SK-N-SH (cell line): ENCODE measurements around the gene MEX3A. TPM values are rescaled to one million over a fixed set of nuclear protein-coding genes. Genes with fewer than 3 reads are reported as not detected.
A peak's percentile ranks its signal among the peaks of the same experiment; 100 is the strongest.

Source experiments
- CTCF ChIA-PET: fragments of 300-600, 350-600 bp; formaldehyde crosslinking; extraction: SDS; loops from one replicate; lab custom pipeline; 2021; lab: Yijun Ruan, JAX
- POLR2A ChIA-PET: fragments of 350-600 bp; sonication (Branson Sonifier 250); formaldehyde crosslinking; extraction: SDS; loops from one replicate; lab custom pipeline; 2020; ENCODE audit warnings: antibody characterized with exemption, inconsistent platforms; lab: Yijun Ruan, JAX
- DNase-seq: peaks from one replicate; pipeline ENCODE4 v3.0.0; 2012
- H2AFZ ChIP-seq: fragments of 200-600 bp; sonication (generic); 2 replicates; pipeline ENCODE4 v1.8.1; 2016; ENCODE audit warnings: antibody characterized with exemption, mild to moderate bottlenecking, low read depth
- H3F3A ChIP-seq: fragments of 200-600 bp; sonication (generic); replicated peaks from 2 replicates; pipeline ENCODE3; 2016; ENCODE audit warnings: antibody characterized with exemption, mild to moderate bottlenecking; ENCODE audit not compliant: insufficient read depth
- H3K27ac ChIP-seq, 2 experiments: fragments of 200-500 bp in 1 of 2; fragments of 200-600 bp in 1 of 2; sonication (Bioruptor generic) in 1 of 2; sonication (generic), shearing (Covaris generic) in 1 of 2; 2 replicates each; pipeline versions ENCODE4 v1.5.1 to v1.6.1; 2014 to 2016; ENCODE audit warnings: low read depth in 2 of 2, inconsistent platforms in 1 of 2, low read length in 1 of 2, mild to moderate bottlenecking in 1 of 2, mixed read lengths in 1 of 2
- H3K27me3 ChIP-seq: fragments of 200-600 bp; sonication (generic), shearing (Covaris generic); 2 replicates; pipeline ENCODE4 v1.6.1; 2016; ENCODE audit warnings: mixed run types; ENCODE audit not compliant: insufficient read depth
- H3K36me3 ChIP-seq, 2 experiments: fragments of 200-500 bp in 1 of 2; fragments of 200-600 bp in 1 of 2; sonication (Bioruptor generic) in 1 of 2; sonication (generic) in 1 of 2; replicated peaks in 1 of 2; 2 replicates each; pipeline versions ENCODE3 to v1.5.1; 2014 to 2016; ENCODE audit warnings: low read length in 1 of 2, mild to moderate bottlenecking in 1 of 2; ENCODE audit not compliant: insufficient read depth in 2 of 2, control insufficient read depth in 1 of 2
- H3K4me1 ChIP-seq, 2 experiments: fragments of 200-500 bp in 1 of 2; fragments of 200-600 bp in 1 of 2; sonication (Bioruptor generic) in 1 of 2; sonication (generic), shearing (Covaris generic) in 1 of 2; 2 replicates each; pipeline versions ENCODE4 v1.5.1 to v1.6.1; 2014 to 2016; ENCODE audit warnings: low read depth in 1 of 2, low read length in 1 of 2, mixed run types in 1 of 2; ENCODE audit not compliant: insufficient read depth in 2 of 2, control insufficient read depth in 1 of 2
- H3K4me2 ChIP-seq: fragments of 200-600 bp; sonication (generic), shearing (Covaris generic); 2 replicates; pipeline ENCODE4 v1.6.1; 2017; ENCODE audit warnings: mixed run types
- H3K4me3 ChIP-seq, 2 experiments: fragments of 200-500 bp in 1 of 2; fragments of 200-600 bp in 1 of 2; sonication (Bioruptor generic) in 1 of 2; sonication (generic), shearing (Covaris generic) in 1 of 2; 2 replicates each; pipeline versions ENCODE4 v1.5.1 to v1.8.1; 2014 to 2016; ENCODE audit warnings: low read depth in 2 of 2, inconsistent platforms in 1 of 2, low read length in 1 of 2, mild to moderate bottlenecking in 1 of 2, mixed read lengths in 1 of 2, moderate library complexity in 1 of 2
- H3K79me2 ChIP-seq: fragments of 200-600 bp; sonication (generic); 2 replicates; pipeline ENCODE4 v1.8.1; 2017; ENCODE audit warnings: mild to moderate bottlenecking; ENCODE audit not compliant: insufficient read depth
- H3K9ac ChIP-seq: fragments of 200-600 bp; sonication (generic); 2 replicates; pipeline ENCODE4 v1.6.1; 2017; ENCODE audit warnings: mixed run types
- H3K9me2 ChIP-seq: fragments of 200-600 bp; sonication (generic); 2 replicates; pipeline ENCODE4 v1.6.1; 2017; ENCODE audit warnings: mixed run types
- H3K9me3 ChIP-seq: fragments of 200-600 bp; sonication (generic); 2 replicates; pipeline ENCODE4 v1.6.1; 2017; ENCODE audit warnings: mixed run types, mild to moderate bottlenecking, moderate library complexity
- H4K20me1 ChIP-seq: fragments of 200-600 bp; sonication (generic); 2 replicates; pipeline ENCODE4 v1.6.1; 2017; ENCODE audit warnings: mild to moderate bottlenecking, mixed run types; ENCODE audit not compliant: insufficient read depth
- EZH2phosphoT487 ChIP-seq: fragments of 200-600 bp; sonication (generic); IDR thresholded peaks from 2 replicates; pipeline ENCODE4 v1.6.1; 2017; ENCODE audit warnings: low read depth, mixed run types, mild to moderate bottlenecking, antibody characterized with exemption, moderate library complexity, borderline replicate concordance
- FOXJ3 ChIP-seq: sonication (generic); formaldehyde crosslinking; IDR thresholded peaks from 2 replicates; pipeline ENCODE4 v1.5.1; 2020; ENCODE audit warnings: mild to moderate bottlenecking, missing genetic modification reagents
- RAD21 ChIP-seq: IDR thresholded peaks from 2 replicates; pipeline ENCODE4 v1.6.1; 2012; ENCODE audit warnings: mild to moderate bottlenecking, low read length
- RCOR1 ChIP-seq: fragments of 150-350 bp; IDR thresholded peaks from 2 replicates; pipeline ENCODE4 v1.6.1; 2017; ENCODE audit warnings: antibody characterized with exemption, low read length
- RFX5 ChIP-seq: IDR thresholded peaks from 2 replicates; pipeline ENCODE4 v1.6.1; 2012; ENCODE audit warnings: mild to moderate bottlenecking, improper control_type of control experiment, low read length
- TCF12 ChIP-seq: IDR thresholded peaks from 2 replicates; pipeline ENCODE4 v1.4.0; 2012
- WGBS: methylation state at CpG from one replicate; pipeline ENCODE4 v1.1.6; 2017; ENCODE audit warnings: low lambda C conversion rate; 5-methylcytosine and 5-hydroxymethylcytosine counted together
- polyA plus RNA-seq, 3 experiments: library from polyadenylated mRNA; depleted of rRNA; stranded (reverse); fragments of >200 nt; gene quantifications; 2 replicates each; pipeline ENCODE4 v1.2.3, GENCODE V29; 2012
- TF ChIP-seq, protein P1 (sequence below): IDR thresholded peaks from 2 replicates; pipeline ENCODE4 v1.4.0; 2012; ENCODE audit warnings: low read depth, borderline replicate concordance
- TF ChIP-seq, protein P2 (sequence below): fragments of 150-350 bp; IDR thresholded peaks from 2 replicates; pipeline ENCODE4 v1.6.1; 2016; ENCODE audit warnings: mild to moderate bottlenecking, low read depth, low read length
- TF ChIP-seq, protein P3 (sequence below): IDR thresholded peaks from 2 replicates; pipeline ENCODE4 v1.4.0; 2012; ENCODE audit warnings: low read depth

The MEX3A gene
- polyA plus RNA-seq, 1 of the 3 experiments (the other 2 are of a cell fraction) = 16.2 TPM

DNA sequence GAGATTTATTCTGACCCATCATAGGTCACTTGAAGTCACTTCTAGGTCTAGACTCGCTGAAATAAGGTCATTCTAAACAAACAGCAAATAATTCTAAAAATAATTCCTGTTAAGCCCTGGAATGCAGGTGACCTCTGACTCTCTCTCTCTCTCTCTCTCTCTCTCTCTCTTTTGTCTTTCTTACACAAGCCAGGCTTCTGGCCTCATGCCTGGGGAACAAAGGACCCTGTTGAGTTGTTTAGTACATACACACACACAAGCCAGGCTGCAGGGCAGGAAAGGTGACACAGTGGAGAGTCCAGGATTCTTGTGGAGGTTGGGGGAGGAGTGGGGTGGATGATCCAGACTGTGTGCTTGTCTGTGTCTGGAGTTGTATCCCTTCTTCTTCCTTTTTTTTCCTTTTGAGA is 4.0 kb upstream of the MEX3A start:
- no peak overlapping the region for H3K4me3 ChIP-seq
- WGBS = 65% methylated on average over 1 of the region's 1 CpG
- TF ChIP-seq, protein P1, sequence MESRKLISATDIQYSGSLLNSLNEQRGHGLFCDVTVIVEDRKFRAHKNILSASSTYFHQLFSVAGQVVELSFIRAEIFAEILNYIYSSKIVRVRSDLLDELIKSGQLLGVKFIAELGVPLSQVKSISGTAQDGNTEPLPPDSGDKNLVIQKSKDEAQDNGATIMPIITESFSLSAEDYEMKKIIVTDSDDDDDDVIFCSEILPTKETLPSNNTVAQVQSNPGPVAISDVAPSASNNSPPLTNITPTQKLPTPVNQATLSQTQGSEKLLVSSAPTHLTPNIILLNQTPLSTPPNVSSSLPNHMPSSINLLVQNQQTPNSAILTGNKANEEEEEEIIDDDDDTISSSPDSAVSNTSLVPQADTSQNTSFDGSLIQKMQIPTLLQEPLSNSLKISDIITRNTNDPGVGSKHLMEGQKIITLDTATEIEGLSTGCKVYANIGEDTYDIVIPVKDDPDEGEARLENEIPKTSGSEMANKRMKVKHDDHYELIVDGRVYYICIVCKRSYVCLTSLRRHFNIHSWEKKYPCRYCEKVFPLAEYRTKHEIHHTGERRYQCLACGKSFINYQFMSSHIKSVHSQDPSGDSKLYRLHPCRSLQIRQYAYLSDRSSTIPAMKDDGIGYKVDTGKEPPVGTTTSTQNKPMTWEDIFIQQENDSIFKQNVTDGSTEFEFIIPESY = no peak
- TF ChIP-seq RFX5 (no peak), EZH2phosphoT487 (no peak), TCF12 (no peak), FOXJ3 (CRISPR knock-in tag) (no peak), RAD21 (no peak)
- TF ChIP-seq, protein P2, sequence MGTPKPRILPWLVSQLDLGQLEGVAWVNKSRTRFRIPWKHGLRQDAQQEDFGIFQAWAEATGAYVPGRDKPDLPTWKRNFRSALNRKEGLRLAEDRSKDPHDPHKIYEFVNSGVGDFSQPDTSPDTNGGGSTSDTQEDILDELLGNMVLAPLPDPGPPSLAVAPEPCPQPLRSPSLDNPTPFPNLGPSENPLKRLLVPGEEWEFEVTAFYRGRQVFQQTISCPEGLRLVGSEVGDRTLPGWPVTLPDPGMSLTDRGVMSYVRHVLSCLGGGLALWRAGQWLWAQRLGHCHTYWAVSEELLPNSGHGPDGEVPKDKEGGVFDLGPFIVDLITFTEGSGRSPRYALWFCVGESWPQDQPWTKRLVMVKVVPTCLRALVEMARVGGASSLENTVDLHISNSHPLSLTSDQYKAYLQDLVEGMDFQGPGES = no peak
- POLR2A ChIA-PET = no interaction called here
- CTCF ChIA-PET = interaction anchor here (29.6 kb wide), 1 partner anchor 45 kb away, joined by 1559 read pairs; the partner anchor contains the start of gene LMNA
- H3K27ac ChIP-seq = no peak overlapping the region
- no peaks in the 10 kb centered on the region for H3K9me2 ChIP-seq
- DNase-seq = no peak
- peaks cover 6% of the 10 kb centered on the region; the same call in 1 of the 2 replicates for H4K20me1 ChIP-seq
- H3K9ac ChIP-seq = no peak overlapping the region
- peaks cover 65% of the 10 kb centered on the region for H3K79me2 ChIP-seq
- no peak overlapping the region for H3K4me2 ChIP-seq
- H3K9me3 ChIP-seq = no peaks in the 10 kb centered on the region
- H3K4me1 ChIP-seq = peaks cover 15 to 17% of the 10 kb centered on the region in 2 experiments; a peak in 3 of 4 replicates
- peaks cover 0 to 3% of the 10 kb centered on the region in 2 experiments for H3K36me3 ChIP-seq
- H3F3A ChIP-seq = peaks cover 15% of the 10 kb centered on the region
- no peaks in the 10 kb centered on the region for H3K27me3 ChIP-seq
- H2AFZ ChIP-seq = no peak overlapping the region

DNA sequence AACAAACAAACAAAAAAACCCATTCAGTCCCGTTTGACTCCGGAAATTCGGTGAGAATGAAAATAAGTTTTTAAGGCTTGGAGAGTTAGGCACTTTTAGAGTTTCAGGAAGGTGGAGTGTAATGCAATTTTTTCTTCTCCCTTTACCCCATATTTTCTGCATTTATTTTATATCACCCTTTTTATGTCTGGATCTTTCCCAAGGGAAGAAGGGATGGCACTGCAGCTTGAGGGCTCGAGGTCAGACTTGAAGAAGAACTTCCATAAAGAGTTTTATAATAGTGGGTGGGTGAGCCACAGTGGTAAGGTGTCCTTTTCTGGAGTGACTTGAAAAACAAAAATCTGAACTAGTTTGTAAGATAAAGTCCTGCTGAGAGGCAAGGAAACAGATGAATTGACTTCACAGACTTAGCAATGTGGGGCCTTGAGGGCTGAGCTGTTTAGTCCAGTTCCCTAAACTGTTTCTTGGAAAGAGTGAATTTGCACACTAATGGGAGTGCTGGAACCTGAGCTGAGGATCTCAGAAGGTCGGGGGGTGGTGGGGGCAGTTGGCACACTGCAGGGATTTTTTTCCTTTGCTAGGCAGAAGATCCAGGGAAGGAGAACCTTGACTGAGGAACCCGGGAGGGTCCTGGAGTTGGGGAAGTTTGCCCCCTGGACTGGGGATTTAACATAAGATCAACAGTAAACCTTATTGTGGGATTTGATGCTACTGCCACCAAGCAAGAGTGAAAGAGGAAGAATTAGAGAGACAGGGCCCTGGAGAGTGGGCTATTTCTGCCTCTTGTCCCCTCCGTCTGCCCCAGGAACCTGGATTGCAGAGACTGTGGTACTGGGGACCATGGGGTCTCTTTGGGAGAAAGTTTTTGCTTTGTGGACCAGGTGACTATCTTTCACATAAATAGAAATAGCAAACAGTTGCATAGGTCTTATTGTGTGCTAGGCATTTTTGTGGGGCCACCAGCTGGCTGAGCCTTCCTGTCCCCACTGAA is 1.8 kb upstream of the MEX3A start:
- Histone ChIP-seq H3K4me1 (peaks cover 14 to 25% of the 10 kb centered on the region in 2 experiments; a peak in 3 of 4 replicates), H2AFZ (no peak overlapping the region), H3K36me3 (no peaks in the 10 kb centered on the region)
- TF ChIP-seq RCOR1 = 0 out of 2 replicates have a peak, but pooled peaks have one; percentile 21
- TF ChIP-seq, protein P3, sequence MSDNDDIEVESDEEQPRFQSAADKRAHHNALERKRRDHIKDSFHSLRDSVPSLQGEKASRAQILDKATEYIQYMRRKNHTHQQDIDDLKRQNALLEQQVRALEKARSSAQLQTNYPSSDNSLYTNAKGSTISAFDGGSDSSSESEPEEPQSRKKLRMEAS = no peak
- TF ChIP-seq, all 33 proteins: peak for 1
- WGBS = 72% methylated on average over 7 of the region's 7 CpGs
- Histone ChIP-seq H3K9me2 (no peaks in the 10 kb centered on the region), H3K79me2 (peaks cover 68% of the 10 kb centered on the region), H3F3A (peaks cover 3% of the 10 kb centered on the region), H3K27ac (peak overlapping the region in 1 of 2 experiments; percentile 83; a peak in 2 of 4 replicates), H3K27me3 (no peaks in the 10 kb centered on the region), H3K4me3 (peak overlapping the region; percentile 79 to 88), H3K9me3 (no peaks in the 10 kb centered on the region), H3K9ac (peak overlapping the region; percentile 90; the same call in 1 of the 2 replicates), H4K20me1 (peaks cover 10% of the 10 kb centered on the region), H3K4me2 (peak overlapping the region; percentile 86)
- CTCF ChIA-PET = interaction anchor here (1.1 to 29.6 kb wide), 6 partner anchors 8 to 142 kb away, joined by 3 to 1559 read pairs (median 6); partner anchors contain the start of gene LMNA
- DNase-seq = no peak
- POLR2A ChIA-PET = interaction anchor here (1.4 kb wide), 1 partner anchor 30 kb away, joined by 4 read pairs; the partner anchor contains the start of gene LAMTOR2
